Dermis lymphatic vessel endothelial cell (primary cell): ENCODE measurements around the gene SDCBP2. TPM values are rescaled to one million over a fixed set of nuclear protein-coding genes. Genes with fewer than 3 reads are reported as not detected.

Experiments used
- total RNA-seq: library from RNA; depleted of rRNA; stranded (reverse); fragments of >200 nt; gene quantifications from 2 replicates; pipeline ENCODE4 v1.2.1, GENCODE V29; 2014

SDCBP2 gene
- total RNA-seq = 3.7 and 5.4 TPM in 2 replicates

DNA sequence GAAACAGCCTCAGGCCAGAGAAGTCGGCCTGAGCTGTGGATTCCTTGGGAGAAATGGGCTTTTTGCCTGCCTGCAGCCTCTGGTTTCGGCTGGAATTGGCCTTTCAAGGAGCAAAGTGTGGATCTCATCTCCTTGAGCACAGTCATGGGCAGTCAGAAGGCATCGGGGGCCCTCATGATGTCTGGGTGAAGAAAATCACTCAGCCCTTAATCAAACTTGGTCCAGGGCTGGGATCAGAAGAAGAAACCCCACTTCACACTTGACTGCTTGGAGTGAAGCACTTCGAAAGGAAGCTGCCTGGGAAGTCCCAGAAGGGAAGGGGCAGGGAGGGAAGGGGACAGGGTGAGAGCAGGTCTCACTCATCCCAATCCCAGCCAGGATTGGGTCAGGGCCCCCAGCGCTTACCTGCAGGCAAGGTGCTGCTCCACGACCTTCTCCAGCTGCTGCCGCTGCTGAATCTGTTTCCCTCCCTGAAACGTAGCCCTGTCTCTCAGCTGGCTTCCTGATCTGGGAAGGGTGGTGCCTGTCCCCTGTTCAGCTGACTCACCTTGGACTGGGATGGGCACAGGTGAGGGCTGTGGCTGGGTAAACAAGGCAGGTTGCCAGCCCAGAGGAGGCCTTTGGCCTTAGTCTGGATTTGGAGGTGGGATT, at the start of gene SDCBP2:
TSS of gene SDCBP2 (minus strand) at position 460 of the 651 bp plus-strand sequence. CDS start 8,723 bp downstream, outside the sequence.

GRCh38 chr20:1266167-1266973, 62.6 kb downstream of the SDCBP2 start, which contains the start of gene SNPH:
Gene SNPH (plus strand): TSS chr20:1266294. CDS start chr20:1296240, 29,946 bp downstream.

Other genes with a start within 250 kb of the SDCBP2 start
- gene PSMF1, start 210.5 kb downstream of the SDCBP2 start, total RNA-seq = 35.3 and 40.1 TPM in 2 replicates
- 0.60 and 0.98 TPM in 2 replicates for gene TMEM74B, start 144.2 kb downstream of the SDCBP2 start, total RNA-seq
- gene C20orf202, start 125.7 kb downstream of the SDCBP2 start, total RNA-seq = under 0.01 and 0.17 TPM in 2 replicates
- not detected in 2 replicates for gene RAD21L1, start 103.1 kb downstream of the SDCBP2 start, total RNA-seq
- 0.54 and 0.86 TPM in 2 replicates for gene SNPH, start 62.8 kb downstream of the SDCBP2 start, total RNA-seq
- 256 and 263 TPM in 2 replicates for gene FKBP1A, start 63.9 kb upstream of the SDCBP2 start, total RNA-seq
- gene NSFL1C, start 137.7 kb upstream of the SDCBP2 start, total RNA-seq = 20.0 and 22.9 TPM in 2 replicates
- 0.09 and 0.11 TPM in 2 replicates for gene SIRPB2, start 162.3 kb upstream of the SDCBP2 start, total RNA-seq
- gene SIRPD, start 228.6 kb upstream of the SDCBP2 start, total RNA-seq = not detected in 2 replicates